Activated CD4-positive, CD25-positive, alpha-beta regulatory T cell (primary cell): ENCODE results near the gene AKAP12.

Experiments
- DNase-seq, 4 experiments: peaks; one replicate each; lab custom pipeline; 2025; lab: John Stamatoyannopoulos, UW

The AKAP12 gene, protein sequence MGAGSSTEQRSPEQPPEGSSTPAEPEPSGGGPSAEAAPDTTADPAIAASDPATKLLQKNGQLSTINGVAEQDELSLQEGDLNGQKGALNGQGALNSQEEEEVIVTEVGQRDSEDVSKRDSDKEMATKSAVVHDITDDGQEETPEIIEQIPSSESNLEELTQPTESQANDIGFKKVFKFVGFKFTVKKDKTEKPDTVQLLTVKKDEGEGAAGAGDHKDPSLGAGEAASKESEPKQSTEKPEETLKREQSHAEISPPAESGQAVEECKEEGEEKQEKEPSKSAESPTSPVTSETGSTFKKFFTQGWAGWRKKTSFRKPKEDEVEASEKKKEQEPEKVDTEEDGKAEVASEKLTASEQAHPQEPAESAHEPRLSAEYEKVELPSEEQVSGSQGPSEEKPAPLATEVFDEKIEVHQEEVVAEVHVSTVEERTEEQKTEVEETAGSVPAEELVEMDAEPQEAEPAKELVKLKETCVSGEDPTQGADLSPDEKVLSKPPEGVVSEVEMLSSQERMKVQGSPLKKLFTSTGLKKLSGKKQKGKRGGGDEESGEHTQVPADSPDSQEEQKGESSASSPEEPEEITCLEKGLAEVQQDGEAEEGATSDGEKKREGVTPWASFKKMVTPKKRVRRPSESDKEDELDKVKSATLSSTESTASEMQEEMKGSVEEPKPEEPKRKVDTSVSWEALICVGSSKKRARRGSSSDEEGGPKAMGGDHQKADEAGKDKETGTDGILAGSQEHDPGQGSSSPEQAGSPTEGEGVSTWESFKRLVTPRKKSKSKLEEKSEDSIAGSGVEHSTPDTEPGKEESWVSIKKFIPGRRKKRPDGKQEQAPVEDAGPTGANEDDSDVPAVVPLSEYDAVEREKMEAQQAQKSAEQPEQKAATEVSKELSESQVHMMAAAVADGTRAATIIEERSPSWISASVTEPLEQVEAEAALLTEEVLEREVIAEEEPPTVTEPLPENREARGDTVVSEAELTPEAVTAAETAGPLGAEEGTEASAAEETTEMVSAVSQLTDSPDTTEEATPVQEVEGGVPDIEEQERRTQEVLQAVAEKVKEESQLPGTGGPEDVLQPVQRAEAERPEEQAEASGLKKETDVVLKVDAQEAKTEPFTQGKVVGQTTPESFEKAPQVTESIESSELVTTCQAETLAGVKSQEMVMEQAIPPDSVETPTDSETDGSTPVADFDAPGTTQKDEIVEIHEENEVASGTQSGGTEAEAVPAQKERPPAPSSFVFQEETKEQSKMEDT (N-terminal part only)

DNA sequence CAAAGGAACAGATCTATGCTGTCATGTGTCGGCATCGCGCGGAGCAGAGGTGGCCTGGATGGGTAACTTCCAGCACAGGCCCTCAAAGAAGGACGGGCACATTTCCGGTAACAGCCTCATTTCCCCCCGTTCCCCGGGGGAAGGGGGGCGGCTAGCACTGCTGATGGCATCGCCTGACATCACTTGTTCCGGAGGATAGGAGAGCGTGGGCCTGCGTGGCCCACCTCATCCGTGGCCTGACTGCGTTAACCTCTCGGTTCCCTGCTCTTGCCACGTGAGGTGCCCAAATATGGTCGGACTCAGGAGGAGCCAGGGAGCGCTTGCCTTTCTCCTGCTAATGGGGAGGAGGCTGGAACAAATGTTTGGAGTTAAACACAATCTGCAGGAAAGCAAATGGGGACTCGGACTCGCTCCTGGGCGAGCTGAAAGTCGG lies at the start of gene AKAP12:
AKAP12 (plus strand) TSS at position 365 of the 433 bp plus-strand sequence. CDS start 596 bp downstream, outside the sequence.
- no peak for DNase-seq

DNA sequence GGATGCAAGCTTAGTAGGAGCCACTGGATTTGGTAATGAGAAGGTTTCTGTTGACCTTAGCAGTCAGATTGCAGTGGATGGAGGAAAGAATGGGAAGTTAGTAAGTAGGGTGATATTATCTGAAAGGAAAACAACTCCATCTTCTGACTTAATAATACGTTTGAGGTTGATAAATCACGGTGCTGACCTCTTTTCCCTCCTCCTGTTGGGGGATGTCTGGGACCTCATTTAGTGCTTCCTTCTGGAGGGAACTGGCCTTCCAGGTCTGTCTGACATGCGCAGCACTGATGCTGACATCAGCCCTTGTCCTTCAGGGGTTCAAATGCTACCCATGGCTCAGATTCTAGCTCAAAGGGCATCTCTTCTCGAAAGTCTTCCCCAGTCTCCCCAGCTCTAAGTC lies 48.2 kb upstream of the AKAP12 start:
- DNase-seq: no peak

- DNase-seq: no peak
These were observed 43.2 kb upstream of the AKAP12 start for GRCh38 chr6:151196555-151196954.

- DNase-seq: no peak
These were observed 42.2 kb upstream of the AKAP12 start for GRCh38 chr6:151197556-151197955.

DNA sequence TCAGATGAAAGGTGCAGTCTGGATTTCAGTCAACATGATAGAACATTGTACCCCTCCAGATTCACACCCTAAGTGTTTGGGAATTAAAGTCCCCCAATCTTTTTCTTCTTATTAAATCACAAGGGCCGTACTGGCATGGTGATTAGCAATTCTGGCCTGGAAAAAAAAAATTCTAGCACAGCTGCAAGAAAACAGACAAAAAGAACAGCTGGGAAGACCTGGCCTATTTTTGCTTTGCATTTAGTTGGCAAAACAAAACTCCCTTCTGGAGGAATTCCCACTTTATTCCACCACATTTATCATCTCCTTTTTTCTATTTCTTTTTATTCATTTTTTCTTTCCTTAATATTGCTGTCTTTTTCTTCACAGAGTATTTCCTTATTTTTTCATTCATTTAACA lies 39.8 kb upstream of the AKAP12 start:
- no peak for DNase-seq

DNA sequence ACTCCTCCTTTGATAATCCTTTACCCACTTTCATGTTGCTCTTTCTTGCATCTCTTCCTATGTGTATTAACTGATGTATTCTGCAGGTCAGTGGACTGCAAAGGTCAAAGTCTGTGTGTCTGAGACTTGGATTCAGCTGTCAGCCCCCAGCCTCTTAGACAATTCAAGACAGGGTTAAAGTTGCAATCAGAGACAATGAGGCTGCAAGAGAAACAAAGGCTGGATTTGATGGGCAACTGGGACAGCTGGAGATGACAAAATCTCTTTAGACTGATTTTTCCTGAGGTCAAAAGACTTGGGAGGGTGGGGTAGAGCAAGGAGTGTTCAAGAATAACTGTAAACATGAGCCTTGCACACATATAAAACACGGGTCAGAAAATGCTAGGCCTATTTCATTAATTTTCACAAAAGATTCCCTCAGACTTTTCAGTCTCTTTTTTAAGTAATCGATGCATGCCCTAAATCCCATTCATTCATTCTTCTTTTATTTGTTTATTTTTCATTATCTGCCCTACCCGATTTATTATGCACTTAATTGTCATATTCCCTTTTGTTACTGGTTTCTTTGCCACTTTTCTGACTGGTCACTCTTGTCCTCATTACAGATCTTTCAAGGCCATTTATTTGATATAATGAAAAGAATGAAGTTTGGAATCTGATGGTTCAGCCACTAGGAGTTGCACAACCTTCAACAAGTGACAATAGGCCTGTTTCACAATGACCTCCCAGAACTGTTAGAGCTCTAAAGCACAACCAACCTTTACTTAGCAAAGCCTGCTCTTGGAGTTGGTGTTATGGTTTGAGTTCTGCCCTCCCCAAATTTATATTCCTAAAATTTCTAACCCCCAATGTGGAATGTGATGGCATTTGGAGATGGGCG lies 33.8 kb upstream of the AKAP12 start:
- DNase-seq: no peak

DNA sequence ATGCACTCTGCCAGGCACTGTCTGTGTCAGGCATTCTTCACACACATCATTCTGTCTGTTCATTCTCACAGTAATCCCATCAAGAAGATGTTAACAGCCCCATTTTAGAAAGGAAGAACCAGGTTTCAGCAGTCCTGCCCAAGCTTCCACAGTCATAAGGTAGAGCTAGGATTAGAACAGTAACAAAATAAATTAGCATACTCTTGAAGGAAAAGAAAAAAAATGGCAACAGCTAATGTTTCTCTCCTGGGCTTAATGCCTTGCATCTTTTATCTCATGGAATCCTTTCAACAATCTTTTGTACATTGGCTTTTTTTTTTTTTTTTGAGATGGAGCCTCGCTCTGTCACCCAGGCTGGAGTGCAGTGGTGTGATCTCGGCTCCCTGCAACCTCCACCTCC lies 32.1 kb upstream of the AKAP12 start:
- no peak for DNase-seq

DNA sequence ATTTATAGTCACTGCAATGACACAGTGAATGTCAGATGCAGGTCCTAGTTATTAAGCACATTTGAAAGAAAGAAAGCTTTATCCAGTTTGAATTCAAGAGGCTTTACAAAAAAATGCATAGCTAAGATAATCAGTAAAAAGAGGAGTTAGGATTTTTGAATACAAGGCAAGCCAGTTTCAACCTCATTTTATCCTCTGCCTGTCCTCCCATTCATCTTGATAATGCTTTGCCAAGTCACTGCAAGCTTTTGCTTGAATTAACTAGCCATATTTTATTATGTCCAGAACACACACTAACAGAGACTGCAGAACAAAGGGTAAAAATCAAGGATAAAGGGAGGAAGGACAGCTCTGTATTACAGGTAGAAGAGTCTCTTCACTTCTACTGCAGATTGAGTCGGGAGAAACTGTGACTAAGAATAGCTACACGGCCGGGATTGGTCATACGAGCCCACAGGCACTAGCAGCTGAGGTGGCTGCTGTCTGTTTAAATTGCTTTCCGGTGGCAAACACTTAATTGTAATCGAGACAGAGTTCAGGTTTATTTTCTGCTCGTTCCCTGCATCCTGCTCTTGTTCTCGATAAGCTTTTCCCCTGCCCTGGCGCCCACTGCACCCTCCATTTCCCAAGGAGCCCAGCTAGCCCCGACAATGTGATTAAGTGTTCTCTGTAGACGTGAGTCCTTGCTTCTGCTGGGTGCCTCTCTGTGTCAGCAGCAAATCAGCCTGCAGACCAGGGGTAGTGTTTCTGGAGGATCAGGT lies 30.5 kb upstream of the AKAP12 start:
- no peak for DNase-seq

- no peak for DNase-seq
These were observed 28.7 kb upstream of the AKAP12 start for GRCh38 chr6:151211075-151211474.

- no peak for DNase-seq
These were observed 26.4 kb upstream of the AKAP12 start for GRCh38 chr6:151213352-151213751.

DNA sequence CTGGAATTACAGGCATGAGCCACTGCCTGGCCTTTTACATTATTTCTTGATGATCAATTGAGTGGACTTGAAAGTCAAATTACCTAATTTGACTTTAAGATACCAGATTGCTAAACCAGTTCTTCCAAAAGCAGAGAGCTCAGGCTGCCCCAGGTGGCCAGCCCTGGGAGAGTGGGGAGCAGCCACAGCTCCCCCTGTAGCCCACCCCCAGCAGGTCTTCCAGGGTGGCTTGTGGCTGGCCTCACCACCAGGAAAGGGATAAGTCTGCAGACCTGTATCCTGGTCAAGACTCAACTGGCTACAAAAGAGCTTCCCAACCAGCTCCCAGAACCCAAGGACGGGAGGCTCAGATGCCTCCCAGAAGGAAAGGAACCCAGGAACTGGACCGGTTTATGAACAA lies 23.8 kb upstream of the AKAP12 start:
- DNase-seq: no peak

DNA sequence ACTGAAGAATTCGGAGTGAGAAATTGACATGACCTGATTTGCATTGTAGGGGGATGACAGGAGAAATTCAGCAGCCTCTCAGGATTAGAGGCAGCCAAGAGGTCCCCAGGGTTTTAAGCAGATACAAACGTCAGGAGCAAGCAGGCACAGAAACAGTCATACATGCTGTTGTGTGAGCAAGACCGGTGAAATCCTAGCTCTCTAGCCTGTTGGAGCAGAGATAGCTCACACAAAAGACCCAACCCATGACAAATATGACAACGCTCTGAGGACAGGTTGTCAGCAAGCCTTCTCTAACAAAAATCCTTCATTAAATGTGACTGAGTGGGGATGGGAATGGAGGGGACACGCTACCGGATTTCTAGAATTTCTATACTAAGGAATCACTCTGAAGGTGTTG lies 23.0 kb upstream of the AKAP12 start:
- no peak for DNase-seq

DNA sequence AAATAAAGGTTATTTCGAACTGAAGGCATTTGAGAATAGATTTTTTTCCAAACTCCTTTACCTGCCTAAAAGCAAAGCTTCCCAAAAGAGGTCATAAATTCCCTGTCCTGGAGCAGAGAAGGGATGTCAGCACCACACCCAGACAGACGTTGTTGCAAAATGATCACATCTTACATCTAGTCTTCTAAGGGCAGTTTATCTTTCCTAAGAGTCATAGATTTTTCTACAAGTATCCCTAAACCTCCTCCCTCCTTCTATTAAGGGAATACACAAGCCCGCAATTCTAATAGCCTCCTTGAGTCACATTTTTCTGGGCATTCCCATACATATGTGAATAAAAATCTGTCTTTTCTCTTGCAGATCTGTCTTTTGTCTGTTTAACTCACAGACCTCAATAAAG lies 20.6 kb upstream of the AKAP12 start:
- DNase-seq: no peak

DNA sequence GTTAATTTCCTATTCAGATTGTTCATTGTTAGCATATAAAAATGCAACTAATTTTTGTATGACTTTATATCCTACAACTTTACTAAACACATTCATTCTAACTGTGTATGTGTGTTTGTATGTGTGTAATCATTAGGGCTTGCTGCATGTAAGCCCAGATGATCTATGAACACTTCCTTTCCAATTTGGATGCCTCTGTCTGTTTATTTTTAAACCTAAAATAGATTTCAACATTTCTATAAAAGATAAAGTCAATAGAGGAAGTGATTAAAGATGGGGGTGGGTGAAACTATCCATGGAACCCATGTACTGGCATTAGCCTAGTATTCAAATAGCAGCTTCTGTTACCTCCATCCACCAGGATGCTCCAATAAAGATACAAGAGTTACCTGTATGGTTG lies 15.7 kb upstream of the AKAP12 start:
- no peak for DNase-seq

- DNase-seq: no peak
These were observed 13.8 kb upstream of the AKAP12 start for GRCh38 chr6:151225919-151226318.

DNA sequence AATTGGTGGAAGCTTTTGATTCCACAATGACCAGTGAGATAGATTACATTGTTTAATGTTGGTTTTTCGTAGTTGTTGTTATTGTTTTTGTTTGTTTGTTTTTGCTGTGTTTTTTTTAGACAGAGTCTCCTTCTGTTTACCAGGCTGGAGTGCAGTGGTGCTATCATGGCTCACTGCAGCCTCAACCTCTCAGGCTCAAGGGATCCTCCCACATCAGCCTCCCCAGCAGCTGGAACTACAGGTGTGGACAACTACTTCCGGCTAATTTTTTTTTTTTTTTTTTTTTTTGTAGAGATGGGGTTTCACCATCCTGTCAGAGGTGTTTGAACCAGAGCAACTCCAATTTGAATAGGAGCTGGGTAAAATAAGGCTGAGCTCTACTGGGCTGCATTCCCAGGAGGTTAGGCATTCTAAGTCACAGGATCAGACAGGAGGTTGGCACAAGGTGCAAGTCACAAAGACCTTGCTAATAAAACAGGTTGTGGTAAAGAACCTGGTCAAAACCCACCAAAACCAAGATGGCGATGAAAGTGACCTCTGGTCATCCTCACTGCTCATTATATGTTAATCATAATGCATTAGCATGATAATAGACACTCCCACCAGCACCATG lies 10.9 kb upstream of the AKAP12 start:
- no peak for DNase-seq

- peak in 1 of 4 experiments; percentile 15 for DNase-seq
These were observed 10.1 kb upstream of the AKAP12 start for GRCh38 chr6:151229401-151230276.

GRCh38 chr6:151230277-151230577 lies 9.5 kb upstream of the AKAP12 start:
- no peak for DNase-seq

DNA sequence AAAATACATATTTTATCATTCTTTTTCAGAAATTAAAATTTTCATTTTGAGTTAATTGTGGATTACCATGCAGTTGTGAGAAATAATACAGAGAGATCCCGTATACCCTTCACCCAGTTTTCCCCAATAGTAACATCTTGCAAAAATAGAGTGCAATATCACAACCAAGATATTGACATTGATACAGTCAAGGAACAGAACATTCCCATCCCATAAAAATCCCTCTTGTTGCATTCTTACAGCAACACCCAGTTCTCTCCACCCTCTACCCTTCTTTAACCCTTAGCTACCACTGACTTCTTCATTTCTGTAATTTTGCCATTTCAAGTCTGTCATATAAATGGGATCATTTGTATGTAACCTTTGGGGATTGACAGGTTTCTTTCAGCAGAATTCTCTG lies 6.9 kb upstream of the AKAP12 start:
- DNase-seq: no peak
